Rectal smooth muscle tissue (tissue), 1 donor: ENCODE results near the gene SMAD6.

Source experiments
- H3K27ac ChIP-seq: one replicate; pipeline ENCODE4 v1.7.0; 2013; ENCODE audit warnings: low read depth, low read length, inconsistent platforms
- H3K27me3 ChIP-seq: one replicate; pipeline ENCODE4 v1.7.0; 2013; ENCODE audit warnings: low read length; ENCODE audit not compliant: control insufficient read depth, insufficient read depth
- H3K36me3 ChIP-seq: one replicate; pipeline ENCODE4 v1.7.0; 2013; ENCODE audit warnings: low read length; ENCODE audit not compliant: control insufficient read depth, insufficient read depth
- H3K4me1 ChIP-seq: one replicate; pipeline ENCODE4 v1.7.0; 2013; ENCODE audit warnings: low read length; ENCODE audit not compliant: control insufficient read depth, insufficient read depth
- H3K4me3 ChIP-seq: one replicate; pipeline ENCODE4 v1.7.0; 2013; ENCODE audit warnings: low read length
- H3K9ac ChIP-seq: one replicate; pipeline ENCODE4 v1.7.0; 2013; ENCODE audit warnings: low read length

Gene SMAD6

DNA sequence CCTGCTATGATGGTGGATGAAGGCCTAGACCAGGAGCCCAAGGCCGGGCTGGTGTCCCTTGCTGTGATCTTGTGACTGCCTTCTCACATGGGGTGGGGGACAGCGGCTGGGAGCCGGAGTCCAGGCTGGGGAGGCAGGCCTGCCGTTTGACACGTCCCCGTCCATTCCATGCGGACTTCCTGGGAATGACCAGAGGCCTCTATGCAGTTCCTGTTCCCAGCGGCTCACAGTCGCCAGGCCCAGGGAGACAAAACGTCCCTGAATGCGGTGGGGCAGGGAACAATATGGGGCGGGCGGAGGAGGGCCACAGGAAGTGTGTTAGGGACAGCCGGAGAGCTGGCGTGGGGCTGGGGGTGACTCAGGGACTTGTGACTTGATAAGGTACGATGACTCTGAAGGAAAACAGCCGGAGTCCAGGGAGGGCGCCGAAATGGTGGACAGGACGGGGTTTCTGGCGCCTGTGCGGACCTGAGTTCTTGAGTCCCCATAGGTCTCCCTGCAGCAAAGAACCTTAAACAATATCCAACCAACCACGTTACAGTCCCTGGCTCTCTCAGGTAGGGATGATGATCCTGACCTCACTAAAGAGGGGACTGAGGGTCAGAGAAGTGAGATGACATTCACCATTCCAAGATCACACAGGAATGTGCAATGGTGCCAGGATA lies 40.5 kb upstream of the SMAD6 start:
- Histone ChIP-seq H3K9ac (no peak overlapping the region), H3K4me1 (no peaks in the 10 kb centered on the region), H3K27ac (no peak overlapping the region), H3K4me3 (no peak overlapping the region), H3K27me3 (no peaks in the 10 kb centered on the region), H3K36me3 (no peaks in the 10 kb centered on the region)

GRCh38 chr15:66662522-66662921 lies 39.5 kb upstream of the SMAD6 start:
- no peak overlapping the region for H3K27ac ChIP-seq
- no peak overlapping the region for H3K9ac ChIP-seq
- no peak overlapping the region for H3K4me3 ChIP-seq
- no peaks in the 10 kb centered on the region for H3K4me1 ChIP-seq
- H3K27me3 ChIP-seq = no peaks in the 10 kb centered on the region
- H3K36me3 ChIP-seq = no peaks in the 10 kb centered on the region

DNA sequence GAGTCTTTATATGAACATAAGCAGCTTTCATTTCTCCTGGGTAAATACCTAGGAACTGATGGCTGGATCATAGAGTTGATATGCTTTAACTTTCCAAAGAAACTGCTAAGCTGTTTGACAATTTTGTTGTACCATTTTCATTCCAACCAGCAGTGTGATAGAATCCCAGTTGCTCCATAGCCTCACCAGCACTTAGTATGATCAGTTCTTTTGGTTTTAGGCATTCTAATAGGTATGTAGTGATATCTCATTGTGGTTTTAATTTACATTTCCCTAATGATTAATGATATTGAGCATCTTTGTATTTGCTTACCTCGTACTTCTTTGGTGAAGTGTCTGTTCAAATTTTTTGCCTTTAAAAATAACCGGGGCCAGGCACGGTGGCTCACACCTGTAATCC lies 38.4 kb upstream of the SMAD6 start:
- Histone ChIP-seq H3K4me1 (no peaks in the 10 kb centered on the region), H3K27me3 (no peaks in the 10 kb centered on the region), H3K27ac (no peak overlapping the region), H3K36me3 (no peaks in the 10 kb centered on the region), H3K9ac (no peak overlapping the region), H3K4me3 (no peak overlapping the region)

DNA sequence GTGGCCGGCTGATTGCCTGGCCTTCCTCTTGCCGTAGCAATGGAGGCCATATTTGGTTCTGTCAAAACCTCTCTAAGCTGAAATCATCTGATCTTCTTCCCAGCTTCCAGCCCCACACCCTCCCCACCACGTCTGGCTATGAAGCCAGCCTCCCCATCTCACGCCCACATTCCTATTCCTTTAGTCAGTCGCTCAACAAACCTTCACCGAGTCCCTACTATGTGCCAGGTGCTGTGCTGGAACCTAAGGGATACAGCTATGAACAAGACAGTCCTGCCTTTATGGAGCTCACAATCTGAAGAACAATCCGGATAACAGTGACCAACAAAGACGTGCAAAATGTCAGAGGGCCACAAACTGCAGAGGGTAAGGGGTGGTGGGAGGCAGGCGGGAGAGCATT lies 31.9 kb upstream of the SMAD6 start:
- Histone ChIP-seq H3K27me3 (no peaks in the 10 kb centered on the region), H3K36me3 (no peaks in the 10 kb centered on the region), H3K4me3 (no peak overlapping the region), H3K4me1 (no peaks in the 10 kb centered on the region), H3K9ac (no peak overlapping the region), H3K27ac (no peak overlapping the region)

DNA sequence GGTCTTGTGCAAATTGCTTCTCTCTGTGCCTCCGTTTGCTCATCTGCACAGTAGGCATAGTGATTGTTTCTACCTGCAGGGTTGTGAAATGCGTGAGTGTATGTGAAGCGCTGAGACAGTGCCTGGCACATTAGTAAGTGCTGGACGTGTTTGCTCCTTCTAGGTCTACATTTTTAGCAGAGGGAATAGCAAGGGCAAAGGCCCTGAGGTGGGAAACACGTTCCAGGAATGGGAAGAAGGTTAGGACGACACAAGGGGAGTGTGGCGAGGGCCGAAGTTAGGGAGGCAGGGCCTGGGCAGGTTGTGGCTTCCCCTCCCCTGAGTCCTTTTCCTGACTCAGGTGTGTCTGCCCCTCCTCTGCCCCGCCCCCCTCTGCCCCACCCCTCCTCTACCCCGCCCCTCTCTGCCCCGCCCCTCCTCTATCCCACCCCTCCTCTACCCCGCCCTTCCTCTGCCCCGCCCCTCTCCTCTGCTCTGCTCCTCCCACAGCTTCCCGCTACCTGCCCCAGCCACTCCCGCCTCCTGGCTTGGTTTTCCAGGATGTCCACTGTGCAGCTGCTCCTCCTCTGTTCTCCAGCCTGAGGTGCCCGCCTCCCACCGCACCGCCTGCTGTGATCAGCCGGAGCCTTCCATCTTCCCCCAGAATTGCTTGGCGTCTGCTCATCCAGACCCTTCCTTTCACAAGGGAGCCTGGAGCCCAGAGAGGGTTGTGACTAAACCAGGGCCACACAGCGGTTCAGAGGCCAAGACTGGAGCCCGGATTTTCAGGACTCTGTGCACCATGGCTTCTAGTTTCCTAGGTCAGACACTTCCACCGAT lies 31.1 kb upstream of the SMAD6 start:
- no peaks in the 10 kb centered on the region for H3K27me3 ChIP-seq
- H3K36me3 ChIP-seq = no peaks in the 10 kb centered on the region
- H3K4me1 ChIP-seq = no peaks in the 10 kb centered on the region
- no peak overlapping the region for H3K27ac ChIP-seq
- H3K9ac ChIP-seq = no peak overlapping the region
- H3K4me3 ChIP-seq = no peak overlapping the region

- no peak overlapping the region for H3K27ac ChIP-seq
- no peaks in the 10 kb centered on the region for H3K4me1 ChIP-seq
- H3K36me3 ChIP-seq = no peaks in the 10 kb centered on the region
- no peaks in the 10 kb centered on the region for H3K27me3 ChIP-seq
- no peak overlapping the region for H3K4me3 ChIP-seq
- H3K9ac ChIP-seq = no peak overlapping the region
Observed at GRCh38 chr15:66672867-66673266, 29.2 kb upstream of the SMAD6 start.

- H3K4me1 ChIP-seq = no peaks in the 10 kb centered on the region
- no peak overlapping the region for H3K9ac ChIP-seq
- H3K27ac ChIP-seq = no peak overlapping the region
- H3K36me3 ChIP-seq = no peaks in the 10 kb centered on the region
- no peak overlapping the region for H3K4me3 ChIP-seq
- no peaks in the 10 kb centered on the region for H3K27me3 ChIP-seq
Observed at GRCh38 chr15:66673410-66674322, 28.4 kb upstream of the SMAD6 start.

DNA sequence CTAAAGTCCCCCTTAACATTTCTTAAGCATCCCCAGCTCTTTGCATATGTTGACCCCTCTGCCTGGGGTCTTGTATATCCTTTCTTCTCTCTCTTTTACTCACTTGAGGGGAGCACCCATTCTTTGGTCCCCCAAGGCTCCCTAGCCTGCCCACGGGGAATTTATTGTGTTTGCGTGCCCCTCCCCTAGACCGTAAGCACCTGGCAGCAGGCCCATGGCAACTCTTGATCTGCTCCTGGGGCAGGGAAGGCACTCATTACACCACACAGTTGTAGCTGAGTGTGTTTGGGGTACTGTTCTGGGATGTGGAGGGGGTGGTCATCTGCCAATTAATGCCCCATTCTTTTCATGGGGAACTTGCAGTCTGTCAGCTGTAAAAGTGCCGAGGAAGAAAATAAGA lies 27.3 kb upstream of the SMAD6 start:
- Histone ChIP-seq H3K27ac (no peak overlapping the region), H3K4me1 (no peaks in the 10 kb centered on the region), H3K27me3 (no peaks in the 10 kb centered on the region), H3K36me3 (no peaks in the 10 kb centered on the region), H3K4me3 (no peak overlapping the region), H3K9ac (no peak overlapping the region)

DNA sequence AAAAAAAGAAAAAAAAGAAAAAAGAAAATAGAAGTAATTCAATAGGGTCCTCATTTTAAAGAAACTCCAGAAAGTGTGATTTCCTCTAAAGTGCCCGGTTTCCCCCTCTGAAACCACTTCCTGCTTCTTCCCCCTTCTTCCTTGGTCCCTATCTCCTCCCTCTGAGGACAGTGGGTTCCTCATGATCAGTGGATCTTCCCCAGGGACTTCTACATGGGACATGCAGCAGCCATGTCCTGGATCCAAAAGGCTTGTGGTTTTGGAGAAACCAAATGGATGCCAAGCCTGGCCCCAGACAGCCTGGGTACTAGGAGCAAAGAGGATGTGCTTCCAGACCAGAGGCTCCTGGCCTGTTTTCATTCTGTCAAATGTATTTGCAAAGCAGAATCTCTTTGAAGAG lies 26.6 kb upstream of the SMAD6 start:
- Histone ChIP-seq H3K36me3 (no peaks in the 10 kb centered on the region), H3K27me3 (no peaks in the 10 kb centered on the region), H3K4me1 (no peaks in the 10 kb centered on the region), H3K27ac (no peak overlapping the region), H3K4me3 (no peak overlapping the region), H3K9ac (no peak overlapping the region)

DNA sequence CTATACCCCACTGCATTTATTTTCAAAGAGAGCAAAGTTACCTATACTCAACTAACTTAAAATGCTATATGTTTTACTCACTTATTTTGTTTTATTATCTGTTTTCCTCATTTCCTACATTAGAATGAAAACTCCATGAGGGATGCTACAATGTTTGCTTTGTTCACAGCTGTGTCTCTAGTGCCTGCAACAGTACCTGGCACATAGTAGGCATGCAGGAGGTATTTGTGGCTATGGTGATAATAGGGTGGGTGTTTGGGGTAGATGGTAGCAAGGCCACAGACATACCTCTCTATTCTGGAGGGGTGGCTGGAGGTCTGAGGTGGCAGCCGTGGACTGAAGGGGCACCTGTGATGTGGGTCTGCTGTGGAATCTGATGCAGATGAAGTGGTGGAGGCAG lies 24.7 kb upstream of the SMAD6 start:
- Histone ChIP-seq H3K4me3 (no peak overlapping the region), H3K27me3 (no peaks in the 10 kb centered on the region), H3K9ac (no peak overlapping the region), H3K36me3 (no peaks in the 10 kb centered on the region), H3K27ac (no peak overlapping the region), H3K4me1 (no peaks in the 10 kb centered on the region)

DNA sequence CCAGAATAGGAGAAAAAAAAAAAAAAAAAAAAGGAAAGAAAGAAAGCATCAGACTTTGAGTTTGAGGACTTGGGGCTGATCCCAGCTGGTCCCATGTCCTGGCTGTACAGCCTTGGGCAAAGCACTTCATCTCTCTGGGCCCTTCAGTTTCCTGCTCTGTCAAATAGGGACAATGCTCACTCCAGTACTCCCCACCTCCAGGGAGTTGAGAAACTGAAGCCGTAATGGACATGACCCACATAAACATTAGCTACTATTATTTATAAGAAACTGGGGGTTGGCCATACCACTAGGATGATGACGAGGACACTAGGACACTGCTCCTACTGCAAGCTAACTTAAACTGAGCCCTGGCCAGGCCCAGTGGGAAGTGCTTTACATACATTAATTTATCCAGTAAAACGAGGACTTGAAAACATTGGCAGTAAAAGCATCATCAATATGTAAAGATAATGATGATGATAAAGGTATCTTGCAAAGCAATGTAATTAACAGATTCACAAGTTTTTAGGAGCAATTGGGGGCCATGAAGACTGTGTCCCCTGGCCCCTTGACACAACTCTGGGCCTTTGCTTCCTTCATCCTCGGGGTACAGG lies 22.9 kb upstream of the SMAD6 start:
- no peak overlapping the region for H3K27ac ChIP-seq

DNA sequence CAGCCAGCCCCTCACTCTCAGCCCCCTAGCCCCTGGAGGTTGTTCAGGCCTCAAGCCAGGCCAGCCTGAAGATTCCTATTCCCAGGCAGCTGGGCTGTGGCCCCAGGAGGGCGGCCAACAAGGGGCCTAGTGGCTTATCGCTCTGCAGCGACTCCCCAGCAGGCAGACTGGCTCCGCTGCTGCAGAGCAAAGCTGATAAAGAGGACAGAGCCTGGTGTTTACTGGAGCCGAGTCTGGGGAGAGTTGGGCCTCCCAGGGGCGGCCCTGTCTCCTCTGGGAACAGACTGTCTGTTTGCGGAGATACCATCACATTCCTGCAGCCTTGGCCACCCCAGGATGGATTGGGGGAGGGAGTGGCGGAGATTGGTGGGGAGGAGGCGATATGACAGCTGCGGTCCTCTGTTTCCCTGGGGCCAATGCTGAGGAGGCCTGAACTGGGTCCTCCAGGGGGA lies 22.4 kb upstream of the SMAD6 start:
- Histone ChIP-seq H3K27me3 (no peaks in the 10 kb centered on the region), H3K9ac (no peak overlapping the region), H3K27ac (no peak overlapping the region), H3K36me3 (no peaks in the 10 kb centered on the region), H3K4me3 (no peak overlapping the region), H3K4me1 (no peaks in the 10 kb centered on the region)

More for the DNA sequence above, 22.9 kb upstream of the SMAD6 start:
- Histone ChIP-seq H3K27me3 (no peaks in the 10 kb centered on the region), H3K36me3 (no peaks in the 10 kb centered on the region), H3K4me3 (no peak overlapping the region), H3K9ac (no peak overlapping the region), H3K4me1 (no peaks in the 10 kb centered on the region)
